Measurements from ENCODE around the gene CIDEC. TPM values are rescaled to one million over a fixed set of nuclear protein-coding genes. Genes with fewer than 3 reads are reported as not detected.
A peak's percentile ranks its signal among the peaks of the same experiment; 100 is the strongest.

CIDEC gene
- total and polyA plus RNA-seq, 2 of the 13 experiments (the other 11 are each of a cell fraction or from before 2014, with no cell fraction given) = 2.5 to 10.4 TPM

DNA sequence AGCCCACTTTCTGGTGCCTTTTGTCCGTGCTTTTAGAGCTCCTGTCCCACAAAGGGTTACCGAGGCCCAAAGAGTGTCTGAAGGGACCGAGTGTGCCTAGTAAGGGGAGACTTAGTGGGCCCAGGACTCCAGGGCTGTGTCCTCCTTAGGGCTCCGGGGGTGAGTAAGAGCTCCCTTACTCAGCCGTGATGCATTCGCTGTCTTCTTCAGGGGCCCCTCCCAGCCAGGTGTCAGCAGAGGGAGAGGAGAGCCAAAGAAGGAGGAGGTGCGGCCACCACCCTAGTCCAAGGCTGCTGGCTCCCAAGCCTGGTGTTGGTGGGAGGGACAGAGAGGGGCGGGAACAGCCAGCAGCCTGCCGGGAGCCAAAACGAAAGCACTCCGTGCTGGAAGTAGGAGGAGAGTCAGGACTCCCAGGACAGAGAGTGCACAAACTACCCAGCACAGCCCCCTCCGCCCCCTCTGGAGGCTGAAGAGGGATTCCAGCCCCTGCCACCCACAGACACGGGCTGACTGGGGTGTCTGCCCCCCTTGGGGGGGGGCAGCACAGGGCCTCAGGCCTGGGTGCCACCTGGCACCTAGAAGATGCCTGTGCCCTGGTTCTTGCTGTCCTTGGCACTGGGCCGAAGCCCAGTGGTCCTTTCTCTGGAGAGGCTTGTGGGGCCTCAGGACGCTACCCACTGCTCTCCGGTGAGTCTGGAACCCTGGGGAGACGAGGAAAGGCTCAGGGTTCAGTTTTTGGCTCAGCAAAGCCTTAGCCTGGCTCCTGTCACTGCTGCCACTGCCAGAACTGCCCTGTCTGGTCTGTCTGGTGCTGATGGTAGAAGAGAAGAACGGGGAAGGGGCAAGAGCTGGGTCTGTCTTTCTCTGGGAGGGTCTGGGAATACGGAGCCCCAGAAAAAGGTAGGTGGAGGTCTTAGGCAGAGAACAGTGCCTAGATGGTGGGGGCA lies 37.0 kb upstream of the CIDEC start, which contains the start of gene IL17RC (continued):
- TF ChIP-seq, protein P1, sequence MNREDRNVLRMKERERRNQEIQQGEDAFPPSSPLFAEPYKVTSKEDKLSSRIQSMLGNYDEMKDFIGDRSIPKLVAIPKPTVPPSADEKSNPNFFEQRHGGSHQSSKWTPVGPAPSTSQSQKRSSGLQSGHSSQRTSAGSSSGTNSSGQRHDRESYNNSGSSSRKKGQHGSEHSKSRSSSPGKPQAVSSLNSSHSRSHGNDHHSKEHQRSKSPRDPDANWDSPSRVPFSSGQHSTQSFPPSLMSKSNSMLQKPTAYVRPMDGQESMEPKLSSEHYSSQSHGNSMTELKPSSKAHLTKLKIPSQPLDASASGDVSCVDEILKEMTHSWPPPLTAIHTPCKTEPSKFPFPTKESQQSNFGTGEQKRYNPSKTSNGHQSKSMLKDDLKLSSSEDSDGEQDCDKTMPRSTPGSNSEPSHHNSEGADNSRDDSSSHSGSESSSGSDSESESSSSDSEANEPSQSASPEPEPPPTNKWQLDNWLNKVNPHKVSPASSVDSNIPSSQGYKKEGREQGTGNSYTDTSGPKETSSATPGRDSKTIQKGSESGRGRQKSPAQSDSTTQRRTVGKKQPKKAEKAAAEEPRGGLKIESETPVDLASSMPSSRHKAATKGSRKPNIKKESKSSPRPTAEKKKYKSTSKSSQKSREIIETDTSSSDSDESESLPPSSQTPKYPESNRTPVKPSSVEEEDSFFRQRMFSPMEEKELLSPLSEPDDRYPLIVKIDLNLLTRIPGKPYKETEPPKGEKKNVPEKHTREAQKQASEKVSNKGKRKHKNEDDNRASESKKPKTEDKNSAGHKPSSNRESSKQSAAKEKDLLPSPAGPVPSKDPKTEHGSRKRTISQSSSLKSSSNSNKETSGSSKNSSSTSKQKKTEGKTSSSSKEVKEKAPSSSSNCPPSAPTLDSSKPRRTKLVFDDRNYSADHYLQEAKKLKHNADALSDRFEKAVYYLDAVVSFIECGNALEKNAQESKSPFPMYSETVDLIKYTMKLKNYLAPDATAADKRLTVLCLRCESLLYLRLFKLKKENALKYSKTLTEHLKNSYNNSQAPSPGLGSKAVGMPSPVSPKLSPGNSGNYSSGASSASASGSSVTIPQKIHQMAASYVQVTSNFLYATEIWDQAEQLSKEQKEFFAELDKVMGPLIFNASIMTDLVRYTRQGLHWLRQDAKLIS (CRISPR knock-in tag; IDR thresholded peaks at IDR 0.05) = no peak
- TF ChIP-seq ZNF331 (CRISPR knock-in tag; IDR thresholded peaks at IDR 0.05) (no peak), EHMT2 (IDR thresholded peaks at IDR 0.05; ENCODE audit: borderline replicate concordance, low read depth, low read length) (no peak), HOXA9 (CRISPR knock-in tag; IDR thresholded peaks at IDR 0.05; ENCODE audit: borderline replicate concordance) (no peak), PRPF4 (IDR thresholded peaks at IDR 0.05; ENCODE audit: low read depth, low read length, poor library complexity, severe bottlenecking) (no peak), ZNF484 (CRISPR knock-in tag; IDR thresholded peaks at IDR 0.05; ENCODE audit: borderline replicate concordance, low read depth) (no peak), CEBPB (IDR thresholded peaks at IDR 0.05; ENCODE audit: borderline replicate concordance, low read depth, low read length) (no peak), RBFOX2 (IDR thresholded peaks at IDR 0.05; ENCODE audit: low read depth, low read length) (0 out of 2 replicates have a peak, but pooled peaks have one; percentile 20), KDM4B (CRISPR knock-in tag; IDR thresholded peaks at IDR 0.05) (no peak), ZBTB8A (CRISPR knock-in tag; IDR thresholded peaks at IDR 0.05; ENCODE audit: borderline replicate concordance, low read depth) (no peak), ZFAT (CRISPR knock-in tag; conservative IDR thresholded peaks at IDR 0.05) (no peak), GTF3A (CRISPR knock-in tag; conservative IDR thresholded peaks at IDR 0.05) (no peak), HES4 (CRISPR knock-in tag; IDR thresholded peaks at IDR 0.05; ENCODE audit: borderline replicate concordance) (no peak), ZNF562 (CRISPR knock-in tag; IDR thresholded peaks at IDR 0.05; ENCODE audit: borderline replicate concordance) (no peak), HDAC1 (CRISPR knock-in tag; IDR thresholded peaks at IDR 0.05) (peak; percentile 29; the same call in 1 of the 2 replicates)
- TF ChIP-seq, protein P2, sequence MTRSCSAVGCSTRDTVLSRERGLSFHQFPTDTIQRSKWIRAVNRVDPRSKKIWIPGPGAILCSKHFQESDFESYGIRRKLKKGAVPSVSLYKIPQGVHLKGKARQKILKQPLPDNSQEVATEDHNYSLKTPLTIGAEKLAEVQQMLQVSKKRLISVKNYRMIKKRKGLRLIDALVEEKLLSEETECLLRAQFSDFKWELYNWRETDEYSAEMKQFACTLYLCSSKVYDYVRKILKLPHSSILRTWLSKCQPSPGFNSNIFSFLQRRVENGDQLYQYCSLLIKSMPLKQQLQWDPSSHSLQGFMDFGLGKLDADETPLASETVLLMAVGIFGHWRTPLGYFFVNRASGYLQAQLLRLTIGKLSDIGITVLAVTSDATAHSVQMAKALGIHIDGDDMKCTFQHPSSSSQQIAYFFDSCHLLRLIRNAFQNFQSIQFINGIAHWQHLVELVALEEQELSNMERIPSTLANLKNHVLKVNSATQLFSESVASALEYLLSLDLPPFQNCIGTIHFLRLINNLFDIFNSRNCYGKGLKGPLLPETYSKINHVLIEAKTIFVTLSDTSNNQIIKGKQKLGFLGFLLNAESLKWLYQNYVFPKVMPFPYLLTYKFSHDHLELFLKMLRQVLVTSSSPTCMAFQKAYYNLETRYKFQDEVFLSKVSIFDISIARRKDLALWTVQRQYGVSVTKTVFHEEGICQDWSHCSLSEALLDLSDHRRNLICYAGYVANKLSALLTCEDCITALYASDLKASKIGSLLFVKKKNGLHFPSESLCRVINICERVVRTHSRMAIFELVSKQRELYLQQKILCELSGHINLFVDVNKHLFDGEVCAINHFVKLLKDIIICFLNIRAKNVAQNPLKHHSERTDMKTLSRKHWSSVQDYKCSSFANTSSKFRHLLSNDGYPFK (CRISPR knock-in tag; IDR thresholded peaks at IDR 0.05; ENCODE audit: borderline replicate concordance) = no peak
- TF ChIP-seq, protein P3, sequence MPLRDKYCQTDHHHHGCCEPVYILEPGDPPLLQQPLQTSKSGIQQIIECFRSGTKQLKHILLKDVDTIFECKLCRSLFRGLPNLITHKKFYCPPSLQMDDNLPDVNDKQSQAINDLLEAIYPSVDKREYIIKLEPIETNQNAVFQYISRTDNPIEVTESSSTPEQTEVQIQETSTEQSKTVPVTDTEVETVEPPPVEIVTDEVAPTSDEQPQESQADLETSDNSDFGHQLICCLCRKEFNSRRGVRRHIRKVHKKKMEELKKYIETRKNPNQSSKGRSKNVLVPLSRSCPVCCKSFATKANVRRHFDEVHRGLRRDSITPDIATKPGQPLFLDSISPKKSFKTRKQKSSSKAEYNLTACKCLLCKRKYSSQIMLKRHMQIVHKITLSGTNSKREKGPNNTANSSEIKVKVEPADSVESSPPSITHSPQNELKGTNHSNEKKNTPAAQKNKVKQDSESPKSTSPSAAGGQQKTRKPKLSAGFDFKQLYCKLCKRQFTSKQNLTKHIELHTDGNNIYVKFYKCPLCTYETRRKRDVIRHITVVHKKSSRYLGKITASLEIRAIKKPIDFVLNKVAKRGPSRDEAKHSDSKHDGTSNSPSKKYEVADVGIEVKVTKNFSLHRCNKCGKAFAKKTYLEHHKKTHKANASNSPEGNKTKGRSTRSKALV (CRISPR knock-in tag; IDR thresholded peaks at IDR 0.05) = peak; percentile 51; the same call in 1 of the 2 replicates
- TF ChIP-seq, protein P4, sequence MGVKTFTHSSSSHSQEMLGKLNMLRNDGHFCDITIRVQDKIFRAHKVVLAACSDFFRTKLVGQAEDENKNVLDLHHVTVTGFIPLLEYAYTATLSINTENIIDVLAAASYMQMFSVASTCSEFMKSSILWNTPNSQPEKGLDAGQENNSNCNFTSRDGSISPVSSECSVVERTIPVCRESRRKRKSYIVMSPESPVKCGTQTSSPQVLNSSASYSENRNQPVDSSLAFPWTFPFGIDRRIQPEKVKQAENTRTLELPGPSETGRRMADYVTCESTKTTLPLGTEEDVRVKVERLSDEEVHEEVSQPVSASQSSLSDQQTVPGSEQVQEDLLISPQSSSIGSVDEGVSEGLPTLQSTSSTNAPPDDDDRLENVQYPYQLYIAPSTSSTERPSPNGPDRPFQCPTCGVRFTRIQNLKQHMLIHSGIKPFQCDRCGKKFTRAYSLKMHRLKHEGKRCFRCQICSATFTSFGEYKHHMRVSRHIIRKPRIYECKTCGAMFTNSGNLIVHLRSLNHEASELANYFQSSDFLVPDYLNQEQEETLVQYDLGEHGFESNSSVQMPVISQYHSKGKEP (CRISPR knock-in tag; IDR thresholded peaks at IDR 0.05) = no peak

Measured in HepG2 (cell line).